H9 (cell line): ENCODE results near the gene ARHGAP26. TPM values are rescaled to one million over a fixed set of nuclear protein-coding genes. Genes with fewer than 3 reads are reported as not detected.

Experiments
- DNase-seq: peaks from one replicate; pipeline ENCODE4 v3.0.0-alpha.2; 2017
- H2AFZ ChIP-seq: one replicate; pipeline ENCODE4 v1.6.1; 2013; ENCODE audit warnings: mild to moderate bottlenecking, low read length, control low read depth, moderate library complexity
- H2AK5ac ChIP-seq: 2 replicates; pipeline ENCODE4 v1.6.1; 2013; ENCODE audit warnings: low read length, control low read depth, mixed read lengths; ENCODE audit not compliant: insufficient read length
- H2BK120ac ChIP-seq: one replicate; pipeline ENCODE4 v1.6.1; 2013; ENCODE audit warnings: low read depth, mild to moderate bottlenecking, low read length, control low read depth, inconsistent platforms; ENCODE audit not compliant: poor library complexity, severe bottlenecking
- H2BK12ac ChIP-seq: 2 replicates; pipeline ENCODE4 v1.6.1; 2013; ENCODE audit warnings: low read length, control low read depth, mixed read lengths, low read depth; ENCODE audit not compliant: insufficient read length
- H2BK15ac ChIP-seq: 2 replicates; pipeline ENCODE4 v1.6.1; 2013; ENCODE audit warnings: low read depth, low read length, control low read depth
- H2BK20ac ChIP-seq: one replicate; pipeline ENCODE4 v1.6.1; 2013; ENCODE audit warnings: low read depth, mild to moderate bottlenecking, low read length, control low read depth, inconsistent platforms; ENCODE audit not compliant: poor library complexity, severe bottlenecking
- H2BK5ac ChIP-seq: 2 replicates; pipeline ENCODE4 v1.6.1; 2013; ENCODE audit warnings: low read length, control low read depth, mixed read lengths; ENCODE audit not compliant: insufficient read length
- H3K14ac ChIP-seq: 2 replicates; pipeline ENCODE4 v1.6.1; 2013; ENCODE audit warnings: low read length, control low read depth; ENCODE audit not compliant: insufficient read depth
- H3K18ac ChIP-seq: 2 replicates; pipeline ENCODE4 v1.6.1; 2013; ENCODE audit warnings: low read depth, mild to moderate bottlenecking, mixed read lengths, low read length, control low read depth; ENCODE audit not compliant: insufficient read length
- H3K23ac ChIP-seq: 2 replicates; pipeline ENCODE4 v1.6.1; 2013; ENCODE audit warnings: low read length, control low read depth, mixed read lengths, low read depth; ENCODE audit not compliant: insufficient read length
- H3K23me2 ChIP-seq: 2 replicates; pipeline ENCODE4 v1.6.1; 2013; ENCODE audit warnings: low read depth, mild to moderate bottlenecking, mixed read lengths, low read length, control low read depth; ENCODE audit not compliant: insufficient read length, poor library complexity, severe bottlenecking
- H3K27ac ChIP-seq: 2 replicates; pipeline ENCODE4 v1.5.1; 2013; ENCODE audit warnings: low read length, control low read depth, mixed read lengths, low read depth; ENCODE audit not compliant: insufficient read length
- H3K27me3 ChIP-seq: 2 replicates; pipeline ENCODE4 v1.6.1; 2013; ENCODE audit warnings: low read length, control low read depth, inconsistent platforms; ENCODE audit not compliant: insufficient read depth
- H3K4ac ChIP-seq: 2 replicates; pipeline ENCODE4 v1.6.1; 2013; ENCODE audit warnings: low read depth, mild to moderate bottlenecking, control low read depth, inconsistent platforms, low read length, moderate library complexity
- H3K4me1 ChIP-seq: 2 replicates; pipeline ENCODE4 v1.6.1; 2013; ENCODE audit warnings: low read length, control low read depth, inconsistent platforms; ENCODE audit not compliant: insufficient read depth
- H3K4me2 ChIP-seq: 2 replicates; pipeline ENCODE4 v1.6.1; 2013; ENCODE audit warnings: low read length, control low read depth, mixed read lengths; ENCODE audit not compliant: insufficient read length, insufficient read depth
- H3K56ac ChIP-seq: 2 replicates; pipeline ENCODE4 v1.6.1; 2013; ENCODE audit warnings: low read depth, mild to moderate bottlenecking, mixed read lengths, low read length, control low read depth; ENCODE audit not compliant: insufficient read length
- H3K79me1 ChIP-seq: 2 replicates; pipeline ENCODE4 v1.6.1; 2013; ENCODE audit warnings: low read depth, mild to moderate bottlenecking, moderate library complexity, low read length, control low read depth, inconsistent platforms; ENCODE audit not compliant: insufficient read depth, poor library complexity, severe bottlenecking
- H3K79me2 ChIP-seq: 2 replicates; pipeline ENCODE4 v1.6.1; 2013; ENCODE audit warnings: low read length, control low read depth, inconsistent platforms; ENCODE audit not compliant: insufficient read depth
- H3K9ac ChIP-seq: 2 replicates; pipeline ENCODE4 v1.6.1; 2013; ENCODE audit warnings: low read length, control low read depth, mixed read lengths; ENCODE audit not compliant: insufficient read length; ENCODE audit errors: extremely low read depth
- H3K9me3 ChIP-seq: one replicate; pipeline ENCODE4 v1.6.1; 2013; ENCODE audit warnings: low read depth, low read length, inconsistent platforms; ENCODE audit not compliant: control insufficient read depth
- H3T11ph ChIP-seq: one replicate; pipeline ENCODE4 v1.6.1; 2013; ENCODE audit warnings: mild to moderate bottlenecking, low read length, control low read depth, inconsistent platforms
- H4K20me1 ChIP-seq: one replicate; pipeline ENCODE4 v1.6.1; 2013; ENCODE audit not compliant: control insufficient read depth, insufficient read length, insufficient read depth
- H4K5ac ChIP-seq: 2 replicates; pipeline ENCODE4 v1.6.1; 2013; ENCODE audit warnings: low read depth, mild to moderate bottlenecking, mixed read lengths, low read length, control low read depth; ENCODE audit not compliant: insufficient read length
- H4K8ac ChIP-seq: replicated peaks from 2 replicates; pipeline ENCODE4 v1.6.1; 2013; ENCODE audit warnings: low read length, control low read depth, mixed read lengths, low read depth; ENCODE audit not compliant: insufficient read length
- H4K91ac ChIP-seq: 2 replicates; pipeline ENCODE4 v1.6.1; 2013; ENCODE audit warnings: low read depth, mild to moderate bottlenecking, moderate library complexity, mixed read lengths, low read length, control low read depth; ENCODE audit not compliant: insufficient read length
- H3K27ac Mint-ChIP-seq, 3 experiments: 2 replicates in 2 of 3; 3 replicates in 1 of 3; pipeline ENCODE4 v1.8.0; 2020 to 2021; ENCODE audit warnings: mixed read lengths in 3 of 3, mild to moderate bottlenecking in 1 of 3, moderate library complexity in 1 of 3
- H3K27me3 Mint-ChIP-seq: 2 replicates; pipeline ENCODE4 v1.8.0; 2021; ENCODE audit warnings: low read depth, mild to moderate bottlenecking, moderate library complexity, mixed read lengths
- H3K36me3 Mint-ChIP-seq, 3 experiments: 2 replicates in 2 of 3; 3 replicates in 1 of 3; pipeline ENCODE4 v1.8.0; 2020 to 2021; ENCODE audit warnings: low read depth in 3 of 3, mixed read lengths in 3 of 3; ENCODE audit not compliant: insufficient read depth in 1 of 3
- H3K4me1 Mint-ChIP-seq, 2 experiments: 2 replicates each; pipeline ENCODE4 v1.8.0; 2020; ENCODE audit warnings: mixed read lengths in 2 of 2
- H3K4me3 Mint-ChIP-seq, 2 experiments: 2 replicates in 1 of 2; 3 replicates in 1 of 2; pipeline ENCODE4 v1.8.0; 2020 to 2021; ENCODE audit warnings: mild to moderate bottlenecking in 2 of 2, mixed read lengths in 2 of 2, moderate library complexity in 1 of 2
- H3K9me3 Mint-ChIP-seq, 2 experiments: 2 replicates in 1 of 2; 3 replicates in 1 of 2; pipeline ENCODE4 v1.8.0; 2020; ENCODE audit warnings: mild to moderate bottlenecking in 2 of 2, mixed read lengths in 2 of 2, moderate library complexity in 1 of 2
- CTCF ChIP-seq: fragments of 200-600 bp; sonication (generic); conservative IDR thresholded peaks from 3 replicates; pipeline ENCODE4 v1.8.0; 2021; ENCODE audit warnings: antibody characterized with exemption, mild to moderate bottlenecking
- WGBS: extraction: QIAGEN DNeasy Blood & Tissue Kit; methylation state at CpG from one replicate; pipeline ENCODE4 v1.1.7; 2013; ENCODE audit warnings: missing lambda C conversion rate, low lambda C conversion rate, mixed read lengths; ENCODE audit not compliant: insufficient read length; ENCODE audit errors: extremely low coverage; 5-methylcytosine and 5-hydroxymethylcytosine counted together
- total RNA-seq: library from RNA; stranded (reverse); gene quantifications from 2 replicates; pipeline ENCODE4 v1.2.1, GENCODE V29; 2021

The ARHGAP26 gene
- total RNA-seq, 1 experiment from 2014 or later = 13.8 TPM

- Histone ChIP-seq H3K14ac (peak overlapping the region; percentile 58; the same call in 1 of the 2 replicates), H3K23me2 (no peaks in the 10 kb centered on the region), H2AFZ (no peak overlapping the region), H3K4me1 (no peaks in the 10 kb centered on the region), H3K9ac (peak overlapping the region; percentile 0), H3T11ph (no peak overlapping the region), H2BK12ac (no peak overlapping the region), H2BK20ac (no peak overlapping the region), H3K79me2 (no peaks in the 10 kb centered on the region), H4K91ac (no peak overlapping the region), H3K79me1 (no peaks in the 10 kb centered on the region), H4K5ac (no peak overlapping the region), H3K27ac (no peak overlapping the region), H3K23ac (no peak overlapping the region), H3K4ac (no peak overlapping the region), H4K20me1 (no peaks in the 10 kb centered on the region), H2BK15ac (no peak overlapping the region), H3K9me3 (no peaks in the 10 kb centered on the region), H2AK5ac (no peak overlapping the region), H2BK5ac (no peak overlapping the region), H2BK120ac (no peak overlapping the region), H3K4me2 (no peak overlapping the region), H3K27me3 (no peaks in the 10 kb centered on the region), H3K56ac (no peak overlapping the region), H3K18ac (no peak overlapping the region), H4K8ac (no peak overlapping the region)
- Mint-ChIP-seq H3K4me3 (no peak overlapping the region), H3K27ac (no peak overlapping the region), H3K36me3 (peaks cover 0 to 2% (median 2%) of the 10 kb centered on the region in 3 experiments; a peak in 3 of 7 replicates), H3K4me1 (peaks cover 12 to 16% of the 10 kb centered on the region in 2 experiments), H3K9me3 (no peaks in the 10 kb centered on the region), H3K27me3 (no peaks in the 10 kb centered on the region)
- TF ChIP-seq CTCF = no peak
- no peak for DNase-seq
- WGBS = no CpG with 5 or more reads among the region's 6 CpGs
Observed at GRCh38 chr5:143179126-143179740, 409.1 kb downstream of the ARHGAP26 start.
